Vagina (tissue), 2 donors: ENCODE data around the gene FUCA1. TPM values are rescaled to one million over a fixed set of nuclear protein-coding genes. Genes with fewer than 3 reads are reported as not detected.

ENCODE experiments used
- DNase-seq, 2 donors: peaks; one replicate each; pipeline ENCODE4 v3.0.0-alpha.2; 2017; ENCODE audit errors: extremely low spot score in 2 of 2
- H3K27ac ChIP-seq: fragments of 200-600 bp; sonication (generic); one replicate; pipeline ENCODE4 v1.5.1; 2019
- H3K27me3 ChIP-seq: fragments of 200-600 bp; sonication (generic); one replicate; pipeline ENCODE4 v1.5.1; 2019
- H3K36me3 ChIP-seq, 2 donors: fragments of 200-600 bp; sonication (generic); one replicate each; pipeline ENCODE4 v1.5.1; 2017 to 2019
- H3K4me1 ChIP-seq: fragments of 200-600 bp; sonication (generic); one replicate; pipeline ENCODE4 v1.5.1; 2019
- H3K4me3 ChIP-seq, 2 donors: fragments of 200-600 bp; sonication (generic); 1 replicate in 1 of 2; 2 replicates in 1 of 2; pipeline ENCODE4 v1.5.1; 2016 to 2019
- H3K9me3 ChIP-seq: fragments of 200-600 bp; sonication (generic); one replicate; pipeline ENCODE4 v1.5.1; 2019
- POLR2A ChIP-seq, 2 donors: fragments of 450-650 bp; IDR thresholded peaks; one replicate each; pipeline ENCODE4 v1.6.1; 2017; ENCODE audit warnings: antibody characterized with exemption in 2 of 2, mild to moderate bottlenecking in 2 of 2, moderate library complexity in 2 of 2
- POLR2AphosphoS5 ChIP-seq, 2 donors: sonication (generic); formaldehyde crosslinking; IDR thresholded peaks; one replicate each; pipeline ENCODE4 v1.9.0; 2017; ENCODE audit warnings: antibody characterized with exemption in 2 of 2, mild to moderate bottlenecking in 2 of 2, low read depth in 1 of 2; ENCODE audit not compliant: insufficient read depth in 1 of 2
- intact Hi-C: fragments of 100-400 bp; cut with DNase I; formaldehyde crosslinking; loops from one replicate; pipeline ENCODE4 v1.15.1; 2023
- total RNA-seq: library from RNA; depleted of rRNA; stranded (reverse); fragments of >200 nt; gene quantifications from one replicate; pipeline ENCODE4 v1.2.3, GENCODE V29; 2016
- TF ChIP-seq, protein P1 (sequence below), 3 experiments: fragments of 450-650 bp in 2 of 3; fragments of 200-600 bp in 1 of 3; sonication (generic) in 1 of 3; IDR thresholded peaks; one replicate each; pipeline ENCODE4 v1.5.1; 2017 to 2019; ENCODE audit warnings: antibody characterized with exemption in 3 of 3, mild to moderate bottlenecking in 2 of 3, moderate library complexity in 2 of 3

Gene FUCA1
- total RNA-seq, 1 donor from 2014 or later = 10.6 TPM

DNA sequence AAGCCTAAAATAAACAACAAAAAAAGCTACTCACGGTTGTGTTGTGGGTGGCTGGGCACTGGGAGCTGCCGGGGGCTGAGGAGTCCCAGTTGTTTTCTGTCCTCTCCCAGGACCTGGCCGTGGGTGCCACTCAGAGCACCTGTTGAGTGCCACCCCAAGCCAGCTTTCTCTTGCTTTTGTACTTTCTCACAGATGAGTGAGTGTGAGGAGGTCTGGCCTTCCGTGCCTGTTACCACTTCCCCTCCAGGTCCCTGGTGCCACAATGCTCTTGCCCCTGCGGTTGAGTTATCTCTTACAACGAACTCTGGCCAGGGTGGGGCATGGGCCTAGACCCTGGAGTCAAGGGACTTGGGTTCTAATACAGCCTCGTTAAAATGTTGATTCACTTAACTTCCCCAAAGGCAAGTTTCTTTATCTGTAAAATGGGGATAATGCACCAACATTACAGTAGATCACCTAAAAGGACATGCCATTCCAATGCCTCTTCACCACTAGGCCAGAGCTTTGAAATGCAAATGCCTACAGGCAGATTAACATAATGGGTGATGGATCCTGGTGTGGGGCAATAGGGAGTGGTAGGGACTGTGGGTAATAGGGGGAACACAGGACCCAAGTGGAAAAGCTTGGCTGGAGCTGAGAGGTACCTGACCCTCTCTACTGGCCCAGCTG lies 45.3 kb upstream of the FUCA1 start, which contains the start of gene CNR2:
TSS of gene CNR2 (minus strand) at position 151 of the 669 bp plus-strand sequence. CDS start 37,745 bp downstream, outside the sequence.
- no peaks in the 10 kb centered on the region for H3K27me3 ChIP-seq
- no peaks in the 10 kb centered on the region for H3K36me3 ChIP-seq
- intact Hi-C loops = no loop called here
- TF ChIP-seq, protein P1, sequence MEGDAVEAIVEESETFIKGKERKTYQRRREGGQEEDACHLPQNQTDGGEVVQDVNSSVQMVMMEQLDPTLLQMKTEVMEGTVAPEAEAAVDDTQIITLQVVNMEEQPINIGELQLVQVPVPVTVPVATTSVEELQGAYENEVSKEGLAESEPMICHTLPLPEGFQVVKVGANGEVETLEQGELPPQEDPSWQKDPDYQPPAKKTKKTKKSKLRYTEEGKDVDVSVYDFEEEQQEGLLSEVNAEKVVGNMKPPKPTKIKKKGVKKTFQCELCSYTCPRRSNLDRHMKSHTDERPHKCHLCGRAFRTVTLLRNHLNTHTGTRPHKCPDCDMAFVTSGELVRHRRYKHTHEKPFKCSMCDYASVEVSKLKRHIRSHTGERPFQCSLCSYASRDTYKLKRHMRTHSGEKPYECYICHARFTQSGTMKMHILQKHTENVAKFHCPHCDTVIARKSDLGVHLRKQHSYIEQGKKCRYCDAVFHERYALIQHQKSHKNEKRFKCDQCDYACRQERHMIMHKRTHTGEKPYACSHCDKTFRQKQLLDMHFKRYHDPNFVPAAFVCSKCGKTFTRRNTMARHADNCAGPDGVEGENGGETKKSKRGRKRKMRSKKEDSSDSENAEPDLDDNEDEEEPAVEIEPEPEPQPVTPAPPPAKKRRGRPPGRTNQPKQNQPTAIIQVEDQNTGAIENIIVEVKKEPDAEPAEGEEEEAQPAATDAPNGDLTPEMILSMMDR (IDR thresholded peaks at IDR 0.05) = no peak
- no peak for TF ChIP-seq POLR2AphosphoS5 (IDR thresholded peaks at IDR 0.05; ENCODE audit: insufficient read depth in 1 of 2, low read depth in 1 of 2)
- TF ChIP-seq POLR2A (IDR thresholded peaks at IDR 0.05) = no peak
- peaks cover 5% of the 10 kb centered on the region for H3K4me1 ChIP-seq
- no peaks in the 10 kb centered on the region for H3K9me3 ChIP-seq
- no peak for DNase-seq
- H3K4me3 ChIP-seq = no peak within 1 kb of the TSS
- no peak within 1 kb of the TSS for H3K27ac ChIP-seq

DNA sequence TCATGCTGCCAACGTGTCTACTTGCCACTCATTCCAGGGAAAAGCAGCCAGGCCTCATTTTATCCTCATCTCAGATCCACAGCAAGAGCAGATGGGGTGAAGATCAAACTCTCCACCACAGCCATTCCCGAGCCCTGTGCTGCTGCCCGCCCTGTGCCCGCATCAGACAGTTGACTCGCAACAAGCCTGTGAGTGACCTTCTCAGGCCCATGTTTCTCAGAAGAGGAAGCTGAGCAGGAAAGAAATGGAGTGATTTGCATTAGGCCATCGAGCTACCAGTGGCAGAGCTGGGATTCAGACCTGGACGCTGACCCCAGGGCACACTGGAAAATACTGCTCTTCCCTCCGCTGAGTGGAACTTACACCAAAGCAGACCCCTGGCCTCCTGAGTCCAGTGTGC lies 43.8 kb upstream of the FUCA1 start:
- intact Hi-C loops = no loop called here

DNA sequence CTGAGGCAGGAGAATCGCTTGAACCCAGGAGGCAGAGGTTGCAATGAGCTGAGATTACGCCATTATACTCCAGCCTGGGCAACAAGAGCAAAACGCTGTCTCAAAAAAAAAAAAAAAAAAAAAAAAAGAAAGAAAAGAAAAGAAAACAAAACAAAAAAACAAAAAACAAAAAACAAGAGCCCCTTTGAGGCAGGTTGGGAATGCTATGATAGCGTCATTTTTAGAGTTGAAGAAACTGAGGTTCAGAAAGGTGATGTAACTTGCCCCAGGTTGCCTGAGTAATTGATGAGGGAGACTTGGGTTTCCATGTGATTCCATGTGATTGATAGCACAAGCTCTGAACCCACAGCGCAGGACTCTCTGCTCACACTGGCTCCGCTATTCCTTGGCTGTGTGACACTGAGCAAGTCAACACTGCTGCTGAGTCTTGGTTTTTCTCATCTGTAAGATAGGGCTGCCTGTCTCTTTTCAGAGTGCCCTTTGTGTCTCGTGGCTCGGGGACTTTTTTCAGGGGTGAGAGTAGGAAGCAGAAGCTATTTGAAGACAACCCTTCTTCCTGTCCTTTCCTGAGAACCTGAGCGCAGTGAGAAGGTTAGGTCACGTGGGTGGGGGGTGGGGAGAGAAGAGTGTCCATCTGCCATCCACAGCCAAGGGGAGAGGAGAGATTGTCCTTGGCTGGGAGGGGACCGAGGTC lies 42.6 kb upstream of the FUCA1 start:
- Histone ChIP-seq H3K27me3 (no peaks in the 10 kb centered on the region), H3K4me1 (peaks cover 5% of the 10 kb centered on the region), H3K4me3 (no peak overlapping the region), H3K27ac (no peak overlapping the region), H3K36me3 (no peaks in the 10 kb centered on the region), H3K9me3 (no peaks in the 10 kb centered on the region)
- intact Hi-C loops = no loop called here
- no peak for TF ChIP-seq POLR2AphosphoS5 (IDR thresholded peaks at IDR 0.05; ENCODE audit: insufficient read depth in 1 of 2, low read depth in 1 of 2)
- DNase-seq = no peak

More for the DNA sequence above, 43.8 kb upstream of the FUCA1 start:
- no peaks in the 10 kb centered on the region for H3K9me3 ChIP-seq
- H3K4me1 ChIP-seq = peaks cover 5% of the 10 kb centered on the region
- no peak for DNase-seq
- no peak overlapping the region for H3K27ac ChIP-seq
- TF ChIP-seq, protein P1 (IDR thresholded peaks at IDR 0.05) = no peak
- no peak for TF ChIP-seq POLR2AphosphoS5 (IDR thresholded peaks at IDR 0.05; ENCODE audit: insufficient read depth in 1 of 2, low read depth in 1 of 2)
- TF ChIP-seq POLR2A (IDR thresholded peaks at IDR 0.05) = no peak
- no peaks in the 10 kb centered on the region for H3K36me3 ChIP-seq
- no peaks in the 10 kb centered on the region for H3K27me3 ChIP-seq
- H3K4me3 ChIP-seq = no peak overlapping the region

DNA sequence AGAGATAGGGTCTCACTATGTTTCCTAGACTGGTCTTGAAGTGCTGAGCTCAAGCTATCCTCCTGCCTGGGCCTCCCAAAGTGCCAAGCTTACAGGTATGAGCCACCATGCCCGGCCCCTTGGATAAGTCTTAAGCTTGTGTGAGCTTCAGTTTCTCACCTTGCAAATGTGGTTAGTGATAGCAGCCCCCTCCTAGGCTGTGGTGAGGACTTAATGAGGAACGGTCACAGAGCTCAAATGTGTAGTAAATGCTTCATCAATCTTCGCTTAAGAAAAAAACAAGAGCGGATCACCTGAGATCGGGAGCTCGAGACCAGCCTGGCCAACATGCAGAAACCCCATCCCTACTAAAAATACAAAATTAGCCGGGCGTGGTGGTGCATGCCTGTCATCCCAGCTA lies 42.1 kb upstream of the FUCA1 start:
- H3K27ac ChIP-seq = no peak overlapping the region
- no peak overlapping the region for H3K4me3 ChIP-seq
- peaks cover 5% of the 10 kb centered on the region for H3K4me1 ChIP-seq
- DNase-seq = no peak
- no peaks in the 10 kb centered on the region for H3K9me3 ChIP-seq
- no peak for TF ChIP-seq POLR2AphosphoS5 (IDR thresholded peaks at IDR 0.05; ENCODE audit: insufficient read depth in 1 of 2, low read depth in 1 of 2)
- no peak for TF ChIP-seq POLR2A (IDR thresholded peaks at IDR 0.05)
- TF ChIP-seq, protein P1 (IDR thresholded peaks at IDR 0.05) = no peak
- H3K27me3 ChIP-seq = no peaks in the 10 kb centered on the region
- intact Hi-C loops = no loop called here
- H3K36me3 ChIP-seq = no peaks in the 10 kb centered on the region

DNA sequence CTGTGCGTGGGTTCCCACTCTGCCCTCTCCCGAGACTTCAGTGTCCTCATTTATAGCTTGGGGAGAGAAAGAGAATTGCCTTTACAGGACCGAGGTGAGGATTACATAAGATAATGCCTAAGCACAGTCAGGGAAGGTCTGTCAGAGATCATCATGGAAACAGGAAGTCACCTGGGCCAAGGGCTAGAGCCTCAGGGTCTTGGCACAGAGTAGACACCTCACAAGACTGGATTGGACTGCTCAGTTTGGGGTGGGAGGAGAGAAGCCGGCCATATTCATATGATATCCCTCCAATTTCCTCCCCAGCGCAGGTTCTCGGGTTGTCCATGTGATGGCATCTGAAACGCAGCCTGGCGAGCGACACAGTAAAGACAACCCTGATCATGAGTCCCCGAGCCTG lies 41.3 kb upstream of the FUCA1 start:
- intact Hi-C loops = no loop called here
- TF ChIP-seq POLR2A (IDR thresholded peaks at IDR 0.05) (no peak), POLR2AphosphoS5 (IDR thresholded peaks at IDR 0.05; ENCODE audit: insufficient read depth in 1 of 2, low read depth in 1 of 2) (no peak)
- TF ChIP-seq, protein P1 (IDR thresholded peaks at IDR 0.05) = no peak
- Histone ChIP-seq H3K9me3 (no peaks in the 10 kb centered on the region), H3K4me1 (peaks cover 5% of the 10 kb centered on the region), H3K27me3 (no peaks in the 10 kb centered on the region), H3K27ac (no peak overlapping the region), H3K4me3 (no peak overlapping the region), H3K36me3 (no peaks in the 10 kb centered on the region)
- no peak for DNase-seq
